ENCODE results near the gene UBASH3B.

UBASH3B gene

GRCh38 chr11:122758339-122758738 is 102.8 kb downstream of the UBASH3B start:
- DNase-seq, result no peak

GRCh38 chr11:122758974-122759373 is 103.5 kb downstream of the UBASH3B start:
- DNase-seq, result no peak

DNA sequence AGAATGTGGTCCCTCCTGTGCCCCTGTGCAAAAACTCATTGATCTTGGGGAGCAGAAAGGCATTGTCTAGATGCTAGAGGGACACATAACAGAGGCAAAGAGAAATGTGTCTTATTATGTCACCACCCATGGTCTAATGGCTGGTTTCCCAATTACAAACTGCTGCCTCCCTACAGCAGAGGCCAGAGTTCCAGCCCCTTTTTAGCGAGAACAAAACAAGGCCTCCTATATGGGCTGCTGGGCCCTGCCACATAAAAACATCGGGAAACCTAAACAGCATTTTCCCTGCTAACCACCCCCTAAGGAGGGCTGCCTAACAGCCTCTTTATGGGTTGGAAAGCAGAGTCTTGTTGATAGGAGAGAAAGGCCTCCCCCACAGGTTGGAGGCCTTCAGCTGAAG is 107.6 kb downstream of the UBASH3B start:
- DNase-seq, result no peak

DNA sequence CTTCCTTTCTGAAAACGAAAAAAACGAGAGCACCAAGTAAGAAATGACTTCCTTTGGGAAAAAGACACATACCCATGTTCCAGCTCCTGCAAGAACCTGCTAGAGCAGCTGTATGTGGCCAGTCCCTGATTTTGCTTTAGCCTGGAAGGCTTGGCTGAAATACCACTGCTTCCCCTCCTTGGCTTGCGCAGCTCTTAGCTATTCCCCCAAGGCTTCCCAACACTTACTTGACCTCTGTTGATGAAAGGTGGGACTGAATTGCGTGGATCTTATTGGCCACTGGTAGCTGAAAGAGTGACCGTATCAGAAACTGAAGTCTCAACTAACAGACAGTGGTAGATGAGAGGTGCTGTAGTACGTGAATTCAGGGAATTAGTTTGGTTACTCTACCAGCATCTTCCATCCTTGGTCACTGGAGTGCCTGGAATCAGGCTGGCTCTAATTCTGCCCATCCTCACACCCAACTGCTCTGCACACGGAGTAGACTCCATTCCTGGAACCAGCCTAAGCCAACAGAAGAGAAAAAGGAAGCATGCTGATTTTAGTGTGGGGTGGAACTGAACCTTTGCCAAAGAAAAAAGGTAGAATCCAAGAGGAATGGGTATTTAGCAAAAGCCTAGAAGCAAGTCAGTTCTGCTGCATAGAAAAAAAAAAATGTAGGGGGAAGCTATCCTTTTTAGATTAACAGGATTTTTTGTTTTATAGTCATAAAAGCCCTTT is 109.0 kb downstream of the UBASH3B start:
- DNase-seq, result no peak

- DNase-seq, result no peak
Measured at GRCh38 chr11:122765487-122766131, 110.1 kb downstream of the UBASH3B start.

- no peak for DNase-seq
Measured at GRCh38 chr11:122769126-122769780, 113.7 kb downstream of the UBASH3B start.

GRCh38 chr11:122772945-122773344 is 117.4 kb downstream of the UBASH3B start:
- DNase-seq, result no peak

- DNase-seq, result no peak
Measured at GRCh38 chr11:122773781-122774266, 118.3 kb downstream of the UBASH3B start.

DNA sequence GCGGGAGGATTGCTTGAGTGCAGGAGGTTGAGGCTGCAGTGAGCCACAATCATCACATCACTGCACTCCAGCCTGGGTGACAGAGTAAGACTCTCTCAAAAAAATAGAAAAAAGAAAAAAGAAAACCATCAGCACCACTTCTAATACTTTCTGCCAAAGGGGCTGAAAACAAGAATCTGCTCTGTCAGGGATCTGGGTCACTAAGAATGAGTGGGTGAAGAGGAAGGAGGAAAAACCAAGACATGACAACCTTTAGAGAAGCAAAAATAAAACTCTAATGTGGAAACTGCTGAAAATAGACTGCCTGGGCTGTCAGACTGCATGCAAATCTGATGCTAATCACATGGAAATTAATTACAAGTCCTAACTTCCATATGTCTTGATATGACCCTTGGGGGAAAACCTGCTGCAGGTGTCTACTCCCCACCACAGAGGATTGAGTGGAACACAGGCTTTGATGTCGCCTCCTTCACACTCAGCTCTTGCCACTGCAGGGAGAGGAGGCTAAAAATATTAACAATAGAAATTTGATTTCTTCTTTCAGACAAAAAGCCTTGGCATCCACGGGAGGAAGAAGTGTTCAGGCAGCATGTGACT is 120.3 kb downstream of the UBASH3B start:
- DNase-seq, result no peak

- no peak for DNase-seq
Measured at GRCh38 chr11:122776546-122776945, 121.0 kb downstream of the UBASH3B start.

DNA sequence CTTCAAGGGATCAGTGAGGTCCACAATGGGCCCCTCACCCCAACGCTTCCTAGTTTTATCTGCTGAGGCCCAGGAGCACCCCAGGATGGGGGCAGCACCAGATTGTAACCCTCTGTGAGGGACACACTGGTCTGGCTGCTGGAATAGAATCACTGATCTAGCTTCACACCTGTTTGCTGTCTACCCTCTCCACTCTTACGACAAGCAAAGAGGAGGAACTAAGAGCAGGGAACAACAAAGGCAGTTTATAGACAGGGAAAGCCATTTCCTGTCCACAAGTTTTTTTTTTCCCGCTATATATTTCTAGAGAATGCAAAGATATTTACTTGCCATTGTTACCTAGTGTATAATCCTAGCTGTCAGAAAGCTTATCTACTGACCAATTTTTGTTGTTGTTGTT is 121.8 kb downstream of the UBASH3B start:
- DNase-seq, result no peak

DNA sequence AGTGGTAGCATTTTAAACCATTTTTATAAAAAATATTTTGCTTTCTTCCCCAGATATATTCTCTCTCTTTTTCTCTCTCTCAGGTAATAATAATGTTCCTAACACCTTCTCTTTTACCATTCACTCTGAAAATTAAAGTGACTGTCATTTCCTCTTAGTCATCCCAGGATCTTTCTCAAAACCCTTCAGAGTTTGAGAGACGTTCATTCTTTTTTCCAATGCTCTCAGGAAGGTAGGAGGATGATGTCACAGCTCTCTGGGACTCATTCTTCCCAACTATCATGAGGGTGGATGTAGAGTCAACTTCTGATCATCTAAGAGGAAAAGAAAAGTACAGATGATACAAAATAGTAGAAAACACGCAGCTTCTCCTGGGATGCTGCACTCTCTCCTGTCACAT is 122.6 kb downstream of the UBASH3B start:
- DNase-seq, result no peak

DNA sequence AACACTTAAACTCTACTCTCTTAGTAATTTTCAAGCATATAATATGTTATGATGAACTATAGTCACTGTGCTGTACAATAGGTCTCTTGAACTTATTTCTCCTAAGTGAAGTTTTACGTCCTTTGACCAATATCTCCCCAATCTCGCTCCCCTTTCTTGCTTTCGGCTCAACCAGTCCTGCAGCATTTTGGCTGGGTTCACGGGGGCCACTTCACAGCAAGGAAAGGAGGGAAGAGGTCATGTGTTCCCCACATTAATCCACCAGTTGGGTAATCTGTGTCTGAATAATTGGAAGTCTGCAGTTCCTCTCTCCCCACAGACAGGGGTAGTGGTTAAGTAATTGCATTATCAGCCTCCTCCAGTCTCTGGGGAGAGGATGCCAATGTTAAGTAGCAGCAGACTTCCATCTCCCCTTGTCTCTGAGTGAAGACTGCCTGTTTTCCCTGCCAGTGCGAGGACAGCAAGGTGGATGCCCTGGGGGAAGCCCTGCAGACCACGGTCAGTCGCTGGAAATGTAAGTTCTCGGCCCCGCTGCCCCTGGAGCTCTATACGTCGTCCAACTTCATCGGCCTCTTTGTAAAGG is 123.6 kb downstream of the UBASH3B start:
- DNase-seq, result no peak

- no peak for DNase-seq
Measured at GRCh38 chr11:122780296-122780949, 124.9 kb downstream of the UBASH3B start.

GRCh38 chr11:122781378-122782195 is 126.1 kb downstream of the UBASH3B start:
- DNase-seq, result no peak

- DNase-seq, result no peak
Measured at GRCh38 chr11:122782222-122782621, 126.7 kb downstream of the UBASH3B start.

DNA sequence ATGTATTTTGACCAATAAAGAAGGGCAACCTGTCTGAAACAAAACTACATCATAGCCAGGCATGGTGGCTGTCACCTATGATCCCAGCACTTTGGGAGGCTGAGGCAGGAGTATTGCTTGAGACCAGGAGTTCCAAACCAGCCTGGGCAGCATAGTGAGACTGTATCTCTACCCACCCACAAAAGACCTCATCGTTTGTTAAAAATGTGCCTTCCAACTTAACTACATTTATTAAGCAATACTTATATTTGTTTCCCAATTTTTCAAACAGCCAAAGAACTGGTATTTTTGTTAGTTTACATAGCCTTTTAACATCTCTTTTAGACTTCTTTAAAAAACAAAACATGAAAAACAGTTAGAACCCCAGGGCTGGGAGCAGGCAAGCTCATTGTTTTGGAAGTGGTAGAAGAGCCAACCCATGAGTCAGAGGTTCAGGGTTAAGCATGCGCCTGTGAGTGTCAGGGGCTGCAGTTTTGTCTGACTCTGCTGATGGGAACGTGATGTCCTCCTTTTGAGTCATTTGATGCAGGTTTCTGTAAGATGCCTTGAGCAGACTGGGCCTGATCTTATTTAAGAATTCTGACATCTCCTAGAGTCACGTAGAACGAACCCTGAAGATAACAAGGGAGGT is 128.9 kb downstream of the UBASH3B start:
- DNase-seq, result no peak

DNA sequence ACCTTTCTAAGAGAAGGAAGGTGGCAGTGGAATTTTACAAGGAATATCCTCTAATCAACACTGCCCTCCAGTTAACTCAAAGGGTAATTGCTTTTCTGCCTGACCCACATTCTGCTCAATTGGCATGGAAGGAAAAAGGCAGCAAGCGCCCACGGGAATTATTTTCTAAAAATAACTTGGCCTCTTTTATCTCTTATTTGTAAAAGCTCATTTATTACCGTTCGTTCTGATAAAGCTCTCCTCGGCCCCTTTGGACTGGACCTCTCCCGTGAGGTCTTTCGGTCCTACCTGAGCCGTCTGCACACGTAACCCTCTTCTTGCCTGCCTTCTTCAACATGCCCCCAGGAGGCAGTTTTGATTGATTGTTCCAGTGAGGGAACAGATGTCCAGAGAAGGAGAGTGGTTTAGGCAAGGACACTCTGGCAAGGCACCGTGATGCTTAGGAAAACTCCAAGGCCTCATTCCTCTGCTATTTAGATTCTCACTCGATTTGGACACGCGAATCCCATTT is 129.6 kb downstream of the UBASH3B start:
- no peak for DNase-seq

DNA sequence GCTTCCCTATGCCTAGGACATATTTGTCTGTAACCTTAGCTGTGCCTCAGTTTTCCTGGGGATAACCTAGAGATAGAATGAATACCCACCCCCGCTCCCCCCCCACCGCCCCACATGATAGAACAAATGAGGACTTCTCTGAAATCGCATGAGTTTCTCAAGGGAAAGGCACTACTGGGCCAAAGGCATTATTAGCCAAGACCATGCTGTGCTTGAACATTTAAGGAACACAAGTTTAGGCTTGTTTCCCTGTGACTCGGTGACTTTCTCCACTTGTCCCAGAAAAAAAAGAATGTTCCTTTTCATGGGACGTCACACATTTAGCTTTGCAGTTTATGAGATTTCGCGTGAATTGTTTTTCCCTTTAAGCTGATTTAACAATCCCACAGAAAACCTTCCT is 131.4 kb downstream of the UBASH3B start:
- DNase-seq, result no peak

- no peak for DNase-seq
Measured at GRCh38 chr11:122788781-122789535, 133.4 kb downstream of the UBASH3B start.

All from NCI-H1436 treated with DMSO at 0.1 percent for 48 hours (cell line).